Thyroid gland (tissue), 4 donors: ENCODE results near the gene COMMD9.

Experiments used
- CTCF ChIP-seq, 6 experiments: fragments of 200-600 bp in 3 of 6; fragments of 450-650 bp in 3 of 6; sonication (generic) in 3 of 6; IDR thresholded peaks; one replicate each; pipeline ENCODE4 v1.5.1; 2016 to 2019; ENCODE audit warnings: antibody characterized with exemption in 6 of 6, mild to moderate bottlenecking in 2 of 6, inconsistent platforms in 1 of 6, moderate library complexity in 1 of 6
- POLR2A ChIP-seq, 2 donors: fragments of 450-650 bp; IDR thresholded peaks; one replicate each; pipeline ENCODE4 v1.6.1; 2017; ENCODE audit warnings: antibody characterized with exemption in 2 of 2, mild to moderate bottlenecking in 2 of 2, moderate library complexity in 1 of 2

DNA sequence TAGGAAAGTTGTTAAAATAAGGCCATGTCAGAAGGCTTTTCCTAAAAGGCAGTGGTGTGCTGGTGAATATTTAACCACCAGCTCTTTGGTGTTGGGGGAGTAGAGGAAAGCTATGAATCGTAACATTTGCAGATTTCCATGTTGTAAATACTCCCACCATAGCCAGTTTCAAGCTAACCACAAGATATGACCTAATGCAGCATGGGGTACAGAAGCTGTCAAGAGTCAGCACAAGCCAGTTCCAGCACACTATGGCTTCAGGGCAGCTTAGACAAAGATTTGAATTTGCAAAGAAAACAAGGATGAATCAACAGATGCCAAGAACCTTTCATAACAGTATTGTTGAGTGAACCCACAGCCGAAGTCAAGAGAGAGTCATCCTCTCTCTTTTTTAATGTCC lies 40.0 kb downstream of the COMMD9 start:
- TF ChIP-seq CTCF (IDR thresholded peaks at IDR 0.05): no peak
- no peak for TF ChIP-seq POLR2A (IDR thresholded peaks at IDR 0.05)
